Dermis blood vessel endothelial cell (primary cell): Measurements from ENCODE around the gene CARD9. TPM values are rescaled to one million over a fixed set of nuclear protein-coding genes. Genes with fewer than 3 reads are reported as not detected.

ENCODE experiments used
- DNase-seq: peaks from one replicate; pipeline ENCODE4 v3.0.0; 2010
- total RNA-seq: library from RNA; depleted of rRNA; stranded (reverse); fragments of >200 nt; gene quantifications from 2 replicates; pipeline ENCODE4 v1.2.3, GENCODE V29; 2014

CARD9 gene
- total RNA-seq, 1 donor from 2014 or later, result 0.34 TPM

- DNase-seq, result no peak
These were observed 27.9 kb upstream of the CARD9 start for GRCh38 chr9:136401173-136401922.

DNA sequence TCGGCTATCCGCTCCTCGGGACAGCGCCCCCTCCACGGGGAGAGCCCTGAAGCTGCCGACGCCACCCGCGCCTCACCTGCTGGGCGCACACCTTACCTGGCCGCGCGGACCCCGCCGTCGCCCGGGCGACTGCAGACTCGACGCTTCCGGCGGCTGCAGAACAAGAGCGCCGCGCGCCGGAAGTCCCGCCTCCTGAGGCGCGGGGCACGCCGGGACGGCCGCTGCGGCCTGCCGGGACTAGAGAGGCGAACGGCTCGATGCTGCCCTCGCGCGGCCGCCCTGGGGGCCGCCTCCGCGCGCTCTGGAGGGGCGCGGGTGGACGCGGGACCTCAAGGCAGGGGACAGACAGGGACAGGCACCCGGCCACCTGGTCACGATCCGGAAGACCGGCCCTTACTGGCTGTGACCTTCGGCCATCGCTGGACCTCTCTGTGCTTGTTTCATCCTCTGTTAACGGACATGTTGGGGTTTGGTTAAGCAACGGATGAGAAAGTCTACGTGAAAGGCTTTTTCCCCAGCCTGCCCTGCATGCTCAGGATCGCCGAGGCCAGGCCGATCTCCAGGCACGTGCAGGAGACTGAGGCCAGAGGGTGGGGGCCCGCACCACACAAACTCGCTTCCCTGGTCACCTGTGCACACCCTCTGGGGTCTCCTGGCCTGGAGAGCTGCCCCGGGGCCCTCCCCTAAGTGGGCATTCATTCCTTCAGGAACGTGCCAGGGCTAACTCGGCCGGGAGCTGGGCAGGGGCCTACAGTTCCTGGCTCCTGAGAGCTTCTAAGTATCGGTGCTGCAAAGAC, 26.8 kb upstream of the CARD9 start, which contains the start of gene SNAPC4:
TSS of gene SNAPC4 (minus strand) at position 133 of the 797 bp plus-strand sequence. CDS start 1,742 bp downstream, outside the sequence.
- DNase-seq, result peak; percentile 91

DNA sequence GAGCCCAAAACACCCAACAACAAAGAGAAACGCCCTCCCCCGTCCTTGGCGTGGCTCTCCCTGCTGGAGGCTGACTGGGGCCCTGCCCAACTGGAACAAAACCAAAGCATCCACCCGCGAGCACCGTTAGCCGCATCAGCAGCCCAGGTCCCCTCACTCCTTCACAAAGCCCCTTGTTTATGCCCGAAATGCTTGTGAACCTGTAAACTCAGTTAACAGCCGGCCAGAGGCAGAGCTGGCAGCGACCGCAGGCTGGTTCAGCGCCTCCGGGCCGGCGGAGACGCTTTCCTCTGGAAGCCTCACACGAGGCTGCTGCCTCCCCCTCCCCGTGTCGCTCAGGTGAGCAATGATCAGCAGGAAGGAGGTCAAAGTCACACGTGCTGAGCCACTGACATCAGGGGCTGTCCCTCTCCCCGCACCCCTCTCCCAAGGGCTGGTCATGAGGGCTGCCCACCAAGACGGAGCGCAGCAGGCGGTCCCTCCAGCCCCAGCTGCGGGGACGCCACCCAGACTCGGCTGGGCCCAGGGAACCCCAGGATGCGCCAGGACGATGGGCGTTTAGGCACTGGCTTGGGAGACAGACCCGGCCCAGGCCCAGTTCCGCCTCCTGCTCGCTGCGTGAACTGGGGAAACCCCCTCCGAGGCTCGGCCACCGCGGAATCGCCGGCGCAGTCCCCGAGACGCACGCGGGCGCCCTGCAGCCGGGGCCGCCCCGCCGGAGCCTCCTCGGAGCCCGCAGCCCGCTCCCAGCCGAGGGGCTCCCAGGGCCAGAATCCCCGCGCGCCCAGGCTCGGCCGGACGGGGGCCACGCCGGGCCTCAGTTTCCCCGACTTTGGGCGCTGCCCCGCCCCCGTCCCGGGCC, 25.9 kb upstream of the CARD9 start:
- DNase-seq, result peak; percentile 33

DNA sequence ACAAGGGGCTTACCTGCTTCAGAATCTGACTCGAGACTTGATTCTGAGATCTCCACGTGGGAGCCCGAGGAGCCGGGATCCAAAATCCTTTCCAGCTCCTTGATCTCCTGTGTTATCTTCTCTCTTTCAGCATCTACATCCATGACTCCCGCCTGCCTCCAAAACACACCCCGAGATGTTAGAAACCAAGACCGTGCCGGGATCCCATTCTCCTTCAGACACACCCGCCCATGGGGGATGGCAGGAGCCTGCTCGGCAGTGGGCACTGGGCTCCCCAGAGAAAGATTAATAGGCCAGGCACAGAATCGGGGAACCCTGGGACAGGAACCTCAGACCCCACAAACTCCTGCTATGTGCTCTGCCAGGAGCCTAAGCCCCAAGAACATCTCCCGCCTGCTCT, 24.8 kb upstream of the CARD9 start:
- no peak for DNase-seq

- no peak for DNase-seq
These were observed 24.2 kb upstream of the CARD9 start for GRCh38 chr9:136397643-136398042.

DNA sequence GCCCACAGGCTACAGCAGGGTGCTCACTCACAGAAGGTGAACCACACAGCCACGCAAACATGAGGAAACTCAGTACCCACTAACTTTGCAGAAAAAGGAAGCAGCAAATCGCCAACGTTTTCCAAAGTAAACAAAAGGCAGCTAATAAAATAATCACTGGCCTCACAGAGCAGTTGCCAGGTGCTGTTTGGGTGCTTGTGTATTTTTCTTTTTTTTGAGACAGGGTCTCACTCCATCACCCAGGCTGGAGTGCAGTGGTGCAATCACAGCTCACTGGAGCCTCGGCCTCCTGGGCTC, 22.7 kb upstream of the CARD9 start:
- no peak for DNase-seq

GRCh38 chr9:136395345-136396218, 22.1 kb upstream of the CARD9 start:
- no peak for DNase-seq

DNA sequence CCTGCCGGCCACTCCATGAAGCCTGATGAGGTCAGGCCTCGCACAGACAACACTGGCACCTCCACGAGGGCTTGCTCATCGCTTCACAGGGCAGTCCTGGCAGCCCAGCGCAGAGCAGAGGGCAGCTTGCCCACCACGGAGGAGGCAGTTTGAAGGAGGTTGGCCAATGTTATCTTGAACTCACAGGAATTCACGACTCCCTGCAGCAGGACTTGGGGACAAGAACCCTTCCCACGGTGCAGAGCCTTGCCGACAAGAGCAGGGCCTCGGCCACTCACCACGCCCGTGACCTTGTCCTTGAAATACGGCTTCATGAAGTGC, 21.5 kb upstream of the CARD9 start:
- no peak for DNase-seq

GRCh38 chr9:136394312-136395019, 21.0 kb upstream of the CARD9 start:
- DNase-seq, result no peak

DNA sequence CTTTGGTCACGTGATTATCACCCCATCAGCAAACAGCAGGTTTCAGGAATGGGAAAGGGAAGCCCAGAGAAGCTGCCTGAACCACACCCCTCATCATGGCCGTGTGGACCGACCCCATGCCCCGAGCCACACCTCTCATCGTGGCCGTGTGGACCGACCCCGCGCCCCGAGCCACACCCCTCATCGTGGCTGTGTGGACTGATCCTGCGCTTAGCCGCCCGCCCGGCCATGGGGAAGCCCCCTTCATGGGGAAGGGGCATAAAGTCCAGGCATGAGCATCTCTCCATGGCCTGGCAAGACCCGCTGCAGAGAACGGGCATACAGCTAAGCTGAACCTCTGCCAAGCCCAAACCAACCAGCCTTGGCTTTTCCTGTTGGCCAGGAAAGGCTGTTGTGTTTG, 20.1 kb upstream of the CARD9 start:
- no peak for DNase-seq

DNA sequence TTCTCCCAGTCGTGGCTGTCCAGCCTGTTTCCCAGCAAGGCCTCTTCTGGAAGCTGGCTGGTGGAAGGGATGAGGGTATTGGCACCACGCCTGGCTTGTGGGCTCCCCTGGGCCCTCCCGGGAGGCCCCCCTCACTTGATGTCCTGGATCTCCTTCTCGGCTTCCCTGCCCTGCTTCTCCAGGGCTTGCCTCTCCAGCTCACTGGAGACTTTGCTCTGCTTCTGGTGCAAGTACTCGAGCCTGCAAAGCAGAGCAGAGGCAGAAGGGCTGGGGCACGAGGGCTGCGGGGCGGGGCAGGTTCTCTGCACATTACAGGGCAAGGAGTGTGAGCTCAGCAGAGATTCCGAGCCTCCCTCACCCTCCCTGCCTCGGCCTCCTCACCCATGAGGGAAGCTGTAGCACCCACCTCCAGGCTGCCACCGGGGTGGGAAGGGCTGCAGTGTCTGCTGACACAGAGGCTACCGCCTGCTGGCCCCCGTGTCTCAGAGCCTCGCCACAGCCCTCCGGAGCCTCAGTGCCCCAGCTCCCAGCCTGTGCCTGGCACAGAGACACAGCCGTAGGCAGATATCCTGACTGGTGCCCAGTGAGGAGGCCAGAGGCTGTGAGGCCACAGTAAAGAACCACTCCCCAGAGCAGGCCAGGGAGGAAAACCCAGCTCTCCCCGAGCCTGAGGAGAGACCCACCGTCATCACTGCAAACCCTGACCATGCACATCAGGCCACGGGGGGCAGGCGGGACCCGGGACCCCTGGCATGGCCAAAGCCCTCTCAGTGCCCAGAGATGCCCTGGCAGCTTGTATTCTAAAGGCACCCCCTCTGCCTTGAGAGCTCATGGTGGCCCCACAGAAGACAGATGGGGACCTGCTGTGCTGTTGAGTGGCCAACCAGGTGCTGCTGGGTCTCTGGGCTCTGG, 19.3 kb upstream of the CARD9 start:
- no peak for DNase-seq

- no peak for DNase-seq
These were observed 18.5 kb upstream of the CARD9 start for GRCh38 chr9:136391737-136392537.

DNA sequence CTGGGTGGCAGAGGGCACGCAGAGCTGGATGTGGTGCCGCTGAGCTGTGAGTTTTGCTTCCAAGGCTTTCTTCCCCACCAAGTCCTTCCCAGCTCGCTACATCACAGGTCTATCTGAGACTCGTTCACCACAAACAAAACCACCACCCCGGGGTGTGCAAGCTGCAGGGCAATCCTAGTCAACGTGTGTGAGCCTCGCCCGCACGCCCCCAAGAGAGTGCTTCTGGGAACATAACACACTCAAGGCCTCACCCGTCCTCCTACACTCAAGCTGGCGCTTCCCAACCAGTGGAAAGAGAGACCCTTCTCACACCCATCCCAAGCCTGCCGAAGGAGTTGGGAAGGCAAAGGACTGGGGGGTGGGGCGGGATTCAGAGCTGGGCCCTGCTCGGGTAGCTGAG, 15.9 kb upstream of the CARD9 start:
- no peak for DNase-seq

DNA sequence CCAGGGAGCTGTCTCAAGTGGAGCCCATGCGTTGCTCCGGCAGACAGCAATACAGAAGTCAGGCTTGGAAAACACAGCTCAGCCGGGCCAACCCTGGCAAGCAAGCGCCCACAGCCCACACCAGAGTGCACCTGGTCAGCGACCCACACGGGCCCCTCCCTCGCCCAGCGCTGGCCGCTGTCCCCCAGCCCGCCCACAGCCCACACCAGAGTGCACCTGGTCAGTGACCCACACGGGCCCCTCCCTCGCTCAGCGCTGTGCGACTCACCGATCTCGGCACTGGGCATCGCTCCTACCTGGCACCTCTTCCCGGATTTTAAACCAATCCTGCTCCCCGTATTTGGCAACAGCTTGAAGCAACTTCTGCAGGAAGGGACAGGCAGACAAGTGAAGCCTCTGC, 13.7 kb upstream of the CARD9 start:
- no peak for DNase-seq

- no peak for DNase-seq
These were observed 12.5 kb upstream of the CARD9 start for GRCh38 chr9:136386018-136386417.

DNA sequence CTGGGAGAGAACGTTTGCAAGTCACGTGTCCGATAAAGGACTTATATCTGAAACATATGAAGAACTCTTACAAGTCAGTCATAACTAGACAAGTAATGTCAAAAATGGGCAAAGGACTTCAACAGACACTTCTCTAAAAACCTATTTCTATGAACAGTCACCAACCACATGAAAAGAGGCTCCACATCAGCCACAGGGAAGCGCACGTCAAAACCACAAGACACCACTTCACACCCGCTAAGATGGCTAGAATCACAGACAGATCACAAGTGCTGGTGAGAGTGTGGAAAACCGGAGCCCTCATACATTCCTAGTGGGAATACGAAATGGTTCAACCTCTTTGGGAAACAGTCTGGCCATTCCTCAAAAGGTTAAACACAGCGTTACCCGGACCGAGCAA, 11.5 kb upstream of the CARD9 start:
- DNase-seq, result no peak

- no peak for DNase-seq
These were observed 10.0 kb upstream of the CARD9 start for GRCh38 chr9:136383436-136383835.

DNA sequence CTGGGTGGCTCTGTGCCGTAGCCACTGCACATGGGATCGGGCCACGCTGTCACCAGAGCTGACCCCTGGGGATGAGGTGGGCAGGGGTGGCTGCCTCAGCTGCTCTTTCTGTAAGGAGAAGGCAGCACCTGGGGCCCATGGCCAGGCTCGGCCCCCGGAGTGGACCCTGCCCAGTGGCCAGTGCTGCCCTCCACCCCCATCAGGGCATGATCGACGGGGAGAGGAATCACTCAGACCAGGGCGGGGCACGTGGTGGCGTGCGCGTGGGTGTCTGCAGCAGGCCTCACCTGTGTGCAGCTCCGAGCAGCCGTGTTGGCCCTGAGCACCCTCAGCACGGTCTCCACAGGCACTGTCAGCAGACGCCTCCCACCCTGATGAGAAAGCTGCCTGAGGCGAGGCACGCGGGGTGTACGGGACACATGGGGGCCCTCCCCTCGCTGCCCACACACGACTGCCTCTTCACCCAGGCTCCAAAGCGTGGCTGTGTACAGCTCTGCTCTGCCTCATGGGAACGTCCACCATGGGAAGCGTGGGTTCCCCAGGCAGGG, 8.6 kb upstream of the CARD9 start:
- no peak for DNase-seq

GRCh38 chr9:136381311-136381710, 7.8 kb upstream of the CARD9 start:
- no peak for DNase-seq
